ENCODE measurements around the gene SPATS1. TPM values are rescaled to one million over a fixed set of nuclear protein-coding genes. Genes with fewer than 3 reads are reported as not detected.

The SPATS1 gene
- polyA plus RNA-seq, 1 donor, result not detected

DNA sequence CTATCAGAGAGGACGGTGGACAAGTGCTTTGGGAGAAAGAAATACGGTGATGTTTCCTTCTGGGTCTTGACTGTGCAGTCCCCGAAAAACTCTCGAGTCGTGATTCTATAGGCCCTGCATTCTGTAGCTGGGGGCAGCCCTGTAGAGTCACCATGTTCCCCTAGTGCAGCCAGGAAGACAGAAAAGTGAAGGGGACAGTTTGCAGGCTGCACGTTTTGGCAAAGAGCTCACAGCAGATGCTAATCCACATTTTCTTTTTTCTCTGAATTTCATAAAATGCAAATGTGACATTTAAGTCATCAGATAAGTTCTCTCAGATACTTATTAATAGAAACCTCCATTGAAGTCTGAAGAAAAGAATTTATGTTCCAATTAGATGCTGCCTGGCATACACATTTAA is 19.5 kb downstream of the SPATS1 start:
- no peak overlapping the region for H3K4me3 ChIP-seq (ENCODE audit: low read length)
- H3K9me3 ChIP-seq (ENCODE audit: control insufficient read depth, low read depth, low read length), result no peaks in the 10 kb centered on the region
- peaks cover 3% of the 10 kb centered on the region for H3K27me3 ChIP-seq (ENCODE audit: control insufficient read depth, insufficient read depth, low read length)
- no peak overlapping the region for H3K27ac ChIP-seq (ENCODE audit: low read length)
- no peaks in the 10 kb centered on the region for H3K4me1 ChIP-seq (ENCODE audit: control insufficient read depth, insufficient read depth, low read length)
- WGBS (ENCODE audit: insufficient coverage, low lambda C conversion rate), result no CpG with 5 or more reads among the region's 6 CpGs
- no peaks in the 10 kb centered on the region for H3K36me3 ChIP-seq (ENCODE audit: control insufficient read depth, insufficient read depth, low read length)
- DNase-seq, result no peak

DNA sequence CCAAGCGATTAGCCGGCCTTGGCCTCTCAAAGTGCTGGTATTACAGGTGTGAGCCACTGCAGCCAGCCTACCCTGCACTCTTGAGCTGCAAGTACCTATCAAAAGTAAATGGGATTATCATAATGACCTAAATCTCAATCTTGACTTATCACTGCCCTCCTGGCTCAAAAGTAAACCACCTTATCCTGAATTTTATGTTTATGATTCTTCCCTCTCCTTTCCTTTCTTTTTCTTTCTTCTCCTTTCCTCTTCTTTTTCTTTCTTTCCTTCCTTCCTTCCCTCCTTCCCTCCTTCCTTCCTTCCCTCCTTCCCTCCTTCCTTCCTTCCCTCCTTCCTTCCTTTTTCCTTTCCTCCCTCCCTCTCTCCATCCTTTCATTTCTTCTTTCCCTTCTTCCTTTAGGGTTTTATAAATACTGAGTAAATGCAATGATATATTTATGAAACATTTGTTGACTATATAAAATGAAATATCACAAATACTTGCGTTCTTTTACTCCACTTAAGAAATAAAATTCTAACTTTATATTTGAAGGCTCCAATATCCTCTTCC is 21.0 kb downstream of the SPATS1 start:
- Histone ChIP-seq H3K4me3 (ENCODE audit: low read length) (no peak overlapping the region), H3K27me3 (ENCODE audit: control insufficient read depth, insufficient read depth, low read length) (peaks cover 10% of the 10 kb centered on the region), H3K27ac (ENCODE audit: low read length) (no peak overlapping the region), H3K9me3 (ENCODE audit: control insufficient read depth, low read depth, low read length) (no peaks in the 10 kb centered on the region), H3K4me1 (ENCODE audit: control insufficient read depth, insufficient read depth, low read length) (no peaks in the 10 kb centered on the region), H3K36me3 (ENCODE audit: control insufficient read depth, insufficient read depth, low read length) (no peaks in the 10 kb centered on the region)
- WGBS (ENCODE audit: insufficient coverage, low lambda C conversion rate), result 93% methylated on average over 3 of the region's 3 CpGs
- no peak for DNase-seq

DNA sequence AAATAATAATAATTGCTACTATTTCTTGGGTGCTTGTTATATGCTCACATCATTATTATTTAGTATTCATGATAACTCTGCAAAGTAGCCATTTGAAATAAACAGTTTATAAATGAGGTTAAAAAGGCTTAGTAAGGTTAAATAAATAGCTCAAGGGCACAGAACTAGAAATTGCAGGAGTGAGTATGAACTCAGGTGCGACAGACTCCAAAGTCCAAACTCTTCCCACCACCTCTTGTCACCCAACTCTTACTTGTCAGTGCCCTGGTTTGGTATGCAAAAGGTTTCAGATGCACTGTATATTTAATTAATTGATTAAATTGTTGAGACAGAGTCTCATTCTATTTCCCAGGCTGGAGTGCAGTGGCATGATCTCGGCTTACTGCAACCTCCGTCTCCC is 24.3 kb downstream of the SPATS1 start:
- Histone ChIP-seq H3K4me1 (ENCODE audit: control insufficient read depth, insufficient read depth, low read length) (no peaks in the 10 kb centered on the region), H3K27ac (ENCODE audit: low read length) (no peak overlapping the region), H3K27me3 (ENCODE audit: control insufficient read depth, insufficient read depth, low read length) (peaks cover 8% of the 10 kb centered on the region), H3K9me3 (ENCODE audit: control insufficient read depth, low read depth, low read length) (no peaks in the 10 kb centered on the region), H3K4me3 (ENCODE audit: low read length) (no peak overlapping the region), H3K36me3 (ENCODE audit: control insufficient read depth, insufficient read depth, low read length) (no peaks in the 10 kb centered on the region)
- no peak for DNase-seq
- 0% methylated on average over 1 of the region's 3 CpGs for WGBS (ENCODE audit: insufficient coverage, low lambda C conversion rate)

DNA sequence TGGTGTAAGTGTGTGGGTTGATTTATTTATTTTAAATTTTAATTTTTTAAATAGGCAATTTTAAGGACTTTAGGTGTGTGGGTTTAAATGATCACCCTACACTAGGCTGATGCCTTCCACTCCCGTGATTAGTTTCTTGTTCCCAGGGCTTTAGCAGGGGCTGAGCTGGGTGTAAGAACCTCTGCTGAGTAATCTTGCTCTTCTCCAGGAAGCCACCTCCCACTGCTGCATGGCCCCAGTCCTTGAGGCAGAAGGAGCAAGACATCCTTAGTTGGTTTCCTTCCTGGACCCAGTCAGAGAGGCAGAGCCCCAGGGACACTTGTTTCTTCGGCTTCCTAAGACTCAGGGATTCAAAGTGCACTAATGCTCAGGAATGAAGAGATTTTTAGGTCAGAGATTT is 25.2 kb downstream of the SPATS1 start:
- Histone ChIP-seq H3K27me3 (ENCODE audit: control insufficient read depth, insufficient read depth, low read length) (peaks cover 7% of the 10 kb centered on the region), H3K4me1 (ENCODE audit: control insufficient read depth, insufficient read depth, low read length) (no peaks in the 10 kb centered on the region), H3K4me3 (ENCODE audit: low read length) (no peak overlapping the region), H3K36me3 (ENCODE audit: control insufficient read depth, insufficient read depth, low read length) (no peaks in the 10 kb centered on the region), H3K9me3 (ENCODE audit: control insufficient read depth, low read depth, low read length) (peaks cover 2% of the 10 kb centered on the region), H3K27ac (ENCODE audit: low read length) (no peak overlapping the region)
- DNase-seq, result no peak
- WGBS (ENCODE audit: insufficient coverage, low lambda C conversion rate), result no CpG with 5 or more reads among the region's 2 CpGs

- Histone ChIP-seq H3K36me3 (ENCODE audit: control insufficient read depth, insufficient read depth, low read length) (no peaks in the 10 kb centered on the region), H3K27ac (ENCODE audit: low read length) (no peak overlapping the region), H3K4me1 (ENCODE audit: control insufficient read depth, insufficient read depth, low read length) (no peaks in the 10 kb centered on the region), H3K4me3 (ENCODE audit: low read length) (no peak overlapping the region), H3K27me3 (ENCODE audit: control insufficient read depth, insufficient read depth, low read length) (no peaks in the 10 kb centered on the region), H3K9me3 (ENCODE audit: control insufficient read depth, low read depth, low read length) (peaks cover 2% of the 10 kb centered on the region)
- 100% methylated on average over 1 of the region's 3 CpGs for WGBS (ENCODE audit: insufficient coverage, low lambda C conversion rate)
- DNase-seq, result no peak
These were observed 30.6 kb downstream of the SPATS1 start for GRCh38 chr6:44373051-44373450.

GRCh38 chr6:44373787-44374186 is 31.3 kb downstream of the SPATS1 start:
- peaks cover 2% of the 10 kb centered on the region for H3K9me3 ChIP-seq (ENCODE audit: control insufficient read depth, low read depth, low read length)
- H3K27ac ChIP-seq (ENCODE audit: low read length), result no peak overlapping the region
- DNase-seq, result no peak
- no peak overlapping the region for H3K4me3 ChIP-seq (ENCODE audit: low read length)
- no peaks in the 10 kb centered on the region for H3K27me3 ChIP-seq (ENCODE audit: control insufficient read depth, insufficient read depth, low read length)
- no CpG with 5 or more reads among the region's 2 CpGs for WGBS (ENCODE audit: insufficient coverage, low lambda C conversion rate)
- no peaks in the 10 kb centered on the region for H3K4me1 ChIP-seq (ENCODE audit: control insufficient read depth, insufficient read depth, low read length)
- no peaks in the 10 kb centered on the region for H3K36me3 ChIP-seq (ENCODE audit: control insufficient read depth, insufficient read depth, low read length)

DNA sequence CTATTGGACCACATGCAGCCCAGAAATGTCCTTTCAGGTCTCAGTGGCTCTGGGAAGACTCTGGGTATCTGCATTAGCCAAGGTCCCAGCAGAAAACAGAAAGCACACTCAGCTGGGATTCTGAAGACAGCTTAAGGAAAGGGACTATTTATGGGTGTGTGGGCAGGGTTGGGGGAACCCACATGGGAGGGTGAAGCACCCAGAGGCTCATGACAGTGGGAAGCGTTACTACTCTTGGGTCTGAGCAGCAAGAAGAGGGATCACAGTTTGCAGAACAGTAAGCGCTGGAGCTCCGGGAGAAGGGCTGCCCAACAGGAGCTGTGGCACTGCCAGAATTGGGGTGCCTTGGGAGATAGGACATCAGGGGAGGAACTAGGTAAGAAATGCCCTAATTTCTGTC is 32.6 kb downstream of the SPATS1 start:
- peaks cover 2% of the 10 kb centered on the region for H3K9me3 ChIP-seq (ENCODE audit: control insufficient read depth, low read depth, low read length)
- no peak overlapping the region for H3K4me3 ChIP-seq (ENCODE audit: low read length)
- no peaks in the 10 kb centered on the region for H3K27me3 ChIP-seq (ENCODE audit: control insufficient read depth, insufficient read depth, low read length)
- no peak overlapping the region for H3K27ac ChIP-seq (ENCODE audit: low read length)
- DNase-seq, result no peak
- no CpG with 5 or more reads among the region's 3 CpGs for WGBS (ENCODE audit: insufficient coverage, low lambda C conversion rate)
- no peaks in the 10 kb centered on the region for H3K36me3 ChIP-seq (ENCODE audit: control insufficient read depth, insufficient read depth, low read length)
- no peaks in the 10 kb centered on the region for H3K4me1 ChIP-seq (ENCODE audit: control insufficient read depth, insufficient read depth, low read length)

DNA sequence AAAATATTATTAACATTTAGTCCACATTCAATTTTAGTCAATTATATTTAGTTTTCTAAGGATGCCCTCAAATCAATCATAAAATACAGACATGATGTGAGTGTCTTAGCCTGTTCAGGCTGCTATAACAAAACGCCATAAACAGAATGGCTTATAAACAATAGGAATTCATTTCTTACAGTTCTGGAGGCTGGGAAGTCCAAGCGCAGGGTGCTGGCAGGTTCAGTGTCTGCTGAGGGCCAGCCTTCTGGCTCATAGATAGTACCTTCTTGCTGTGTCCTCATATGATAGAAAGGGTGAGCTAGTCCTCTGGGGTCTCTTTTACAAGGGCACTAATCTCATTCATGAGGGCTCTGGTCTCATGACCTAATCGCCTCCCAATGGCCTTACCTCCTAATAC is 35.0 kb downstream of the SPATS1 start:
- no peaks in the 10 kb centered on the region for H3K27me3 ChIP-seq (ENCODE audit: control insufficient read depth, insufficient read depth, low read length)
- no peak overlapping the region for H3K4me3 ChIP-seq (ENCODE audit: low read length)
- no peaks in the 10 kb centered on the region for H3K36me3 ChIP-seq (ENCODE audit: control insufficient read depth, insufficient read depth, low read length)
- no peaks in the 10 kb centered on the region for H3K4me1 ChIP-seq (ENCODE audit: control insufficient read depth, insufficient read depth, low read length)
- no CpG with 5 or more reads among the region's 3 CpGs for WGBS (ENCODE audit: insufficient coverage, low lambda C conversion rate)
- H3K27ac ChIP-seq (ENCODE audit: low read length), result no peak overlapping the region
- DNase-seq, result no peak
- peaks cover under 1% of the 10 kb centered on the region for H3K9me3 ChIP-seq (ENCODE audit: control insufficient read depth, low read depth, low read length)

- Histone ChIP-seq H3K9me3 (ENCODE audit: control insufficient read depth, low read depth, low read length) (no peaks in the 10 kb centered on the region), H3K27ac (ENCODE audit: low read length) (no peak overlapping the region), H3K4me1 (ENCODE audit: control insufficient read depth, insufficient read depth, low read length) (no peaks in the 10 kb centered on the region), H3K4me3 (ENCODE audit: low read length) (no peak overlapping the region), H3K27me3 (ENCODE audit: control insufficient read depth, insufficient read depth, low read length) (no peaks in the 10 kb centered on the region), H3K36me3 (ENCODE audit: control insufficient read depth, insufficient read depth, low read length) (no peaks in the 10 kb centered on the region)
- DNase-seq, result no peak
- 40% methylated on average over 1 of the region's 1 CpG for WGBS (ENCODE audit: insufficient coverage, low lambda C conversion rate)
These were observed 35.5 kb downstream of the SPATS1 start for GRCh38 chr6:44377971-44378370.

DNA sequence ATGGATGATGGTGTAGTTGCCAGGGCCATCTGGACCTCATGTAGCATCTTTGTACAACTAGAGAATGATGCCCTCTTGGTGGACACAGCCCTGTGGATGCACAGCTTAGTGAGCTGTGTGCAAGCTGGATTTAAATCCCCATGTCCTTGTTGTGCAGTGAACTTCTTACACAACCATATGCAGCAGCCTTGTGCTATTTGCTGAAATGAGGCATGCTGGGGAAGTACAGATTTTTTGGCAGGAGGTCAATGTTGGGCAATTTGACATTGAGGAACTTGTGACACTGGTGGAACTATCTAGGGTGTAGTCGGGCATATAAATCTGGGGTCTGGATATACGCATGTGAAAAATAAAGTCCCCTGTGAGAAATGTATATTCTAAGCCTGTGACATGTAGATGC is 39.3 kb downstream of the SPATS1 start:
- no CpG with 5 or more reads among the region's 2 CpGs for WGBS (ENCODE audit: insufficient coverage, low lambda C conversion rate)
- Histone ChIP-seq H3K27me3 (ENCODE audit: control insufficient read depth, insufficient read depth, low read length) (no peaks in the 10 kb centered on the region), H3K4me1 (ENCODE audit: control insufficient read depth, insufficient read depth, low read length) (no peaks in the 10 kb centered on the region), H3K9me3 (ENCODE audit: control insufficient read depth, low read depth, low read length) (no peaks in the 10 kb centered on the region), H3K36me3 (ENCODE audit: control insufficient read depth, insufficient read depth, low read length) (no peaks in the 10 kb centered on the region), H3K4me3 (ENCODE audit: low read length) (no peak overlapping the region), H3K27ac (ENCODE audit: low read length) (no peak overlapping the region)
- DNase-seq, result no peak

GRCh38 chr6:44386364-44386928 is 44.0 kb downstream of the SPATS1 start:
- Histone ChIP-seq H3K9me3 (ENCODE audit: control insufficient read depth, low read depth, low read length) (no peaks in the 10 kb centered on the region), H3K27me3 (ENCODE audit: control insufficient read depth, insufficient read depth, low read length) (no peaks in the 10 kb centered on the region), H3K27ac (ENCODE audit: low read length) (peak overlapping the region; percentile 97), H3K36me3 (ENCODE audit: control insufficient read depth, insufficient read depth, low read length) (peaks cover 7% of the 10 kb centered on the region), H3K4me1 (ENCODE audit: control insufficient read depth, insufficient read depth, low read length) (peaks cover 8% of the 10 kb centered on the region), H3K4me3 (ENCODE audit: low read length) (peak overlapping the region; percentile 72)
- WGBS (ENCODE audit: insufficient coverage, low lambda C conversion rate), result 100% methylated on average over 4 of the region's 6 CpGs
- DNase-seq, result peak in 1 of 2 donors; percentile 7

Measured in large intestine (tissue), 3 donors.